HUES48 (cell line): ENCODE results near the gene ZNF276.

ENCODE experiments used
- H3K27ac ChIP-seq: one replicate; pipeline ENCODE4 v1.7.0; 2013; ENCODE audit warnings: low read depth, low read length, inconsistent platforms
- H3K27me3 ChIP-seq: 2 replicates; pipeline ENCODE4 v1.6.1; 2013; ENCODE audit warnings: mild to moderate bottlenecking, low read length; ENCODE audit not compliant: control insufficient read depth, insufficient read depth
- H3K36me3 ChIP-seq: 2 replicates; pipeline ENCODE4 v1.6.1; 2013; ENCODE audit warnings: low read length; ENCODE audit not compliant: control insufficient read depth, insufficient read depth
- H3K4me1 ChIP-seq: 2 replicates; pipeline ENCODE4 v1.6.1; 2013; ENCODE audit warnings: mild to moderate bottlenecking, low read length; ENCODE audit not compliant: control insufficient read depth, insufficient read depth
- H3K4me3 ChIP-seq: 2 replicates; pipeline ENCODE4 v1.5.1; 2013; ENCODE audit warnings: mild to moderate bottlenecking, low read depth, low read length
- H3K9ac ChIP-seq: 2 replicates; pipeline ENCODE4 v1.6.1; 2013; ENCODE audit warnings: mild to moderate bottlenecking, low read depth, low read length, moderate library complexity
- H3K9me3 ChIP-seq: 2 replicates; pipeline ENCODE4 v1.6.1; 2013; ENCODE audit warnings: low read length; ENCODE audit not compliant: control insufficient read depth, insufficient read depth

The ZNF276 gene

GRCh38 chr16:89786474-89787364 is 65.4 kb downstream of the ZNF276 start:
- Histone ChIP-seq H3K4me1 (no peaks in the 10 kb centered on the region), H3K4me3 (no peak overlapping the region), H3K27ac (no peak overlapping the region), H3K9ac (no peak overlapping the region), H3K9me3 (no peaks in the 10 kb centered on the region), H3K27me3 (no peaks in the 10 kb centered on the region), H3K36me3 (peaks cover 95% of the 10 kb centered on the region)

GRCh38 chr16:89787365-89787805 is 66.0 kb downstream of the ZNF276 start:
- Histone ChIP-seq H3K9ac (no peak overlapping the region), H3K27ac (no peak overlapping the region), H3K36me3 (peaks cover 97% of the 10 kb centered on the region), H3K27me3 (no peaks in the 10 kb centered on the region), H3K9me3 (no peaks in the 10 kb centered on the region), H3K4me3 (no peak overlapping the region), H3K4me1 (no peaks in the 10 kb centered on the region)
